Upper lobe of left lung (tissue), 4 donors: ENCODE results near the gene ETFA.
A peak's percentile ranks its signal among the peaks of the same experiment; 100 is the strongest.

Source experiments
- POLR2AphosphoS5 ChIP-seq, 2 donors: sonication (generic); formaldehyde crosslinking; IDR thresholded peaks; one replicate each; pipeline ENCODE4 v1.5.1; 2017; ENCODE audit warnings: antibody characterized with exemption in 2 of 2
- TF ChIP-seq, protein P1 (sequence below), 6 experiments: fragments of 450-650 bp in 4 of 6; fragments of 200-600 bp in 2 of 6; sonication (generic) in 2 of 6; IDR thresholded peaks; one replicate each; pipeline ENCODE4 v1.5.1; 2016 to 2019; ENCODE audit warnings: antibody characterized with exemption in 6 of 6

DNA sequence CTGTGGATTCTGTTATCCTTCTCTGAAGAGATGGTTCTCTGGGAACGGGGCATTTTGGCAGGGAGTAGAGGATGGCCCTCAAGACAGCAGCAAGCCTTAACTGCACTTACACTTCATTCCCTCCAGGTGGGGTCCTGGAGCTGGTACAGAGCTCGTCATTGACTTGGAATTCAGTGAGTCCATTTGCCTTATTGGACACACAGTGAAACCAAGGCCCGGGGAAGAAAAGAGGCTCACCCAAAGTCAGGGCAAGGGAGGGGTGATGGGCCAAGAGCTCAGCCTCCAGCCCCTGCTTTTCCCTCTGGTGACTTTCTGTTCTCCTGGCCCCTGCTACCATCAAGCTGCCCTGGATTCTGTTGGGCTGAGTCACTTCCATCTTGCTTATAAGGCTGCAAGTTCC lies 125.6 kb downstream of the ETFA start:
- no peak for TF ChIP-seq POLR2AphosphoS5 (IDR thresholded peaks at IDR 0.05)
- TF ChIP-seq, protein P1, sequence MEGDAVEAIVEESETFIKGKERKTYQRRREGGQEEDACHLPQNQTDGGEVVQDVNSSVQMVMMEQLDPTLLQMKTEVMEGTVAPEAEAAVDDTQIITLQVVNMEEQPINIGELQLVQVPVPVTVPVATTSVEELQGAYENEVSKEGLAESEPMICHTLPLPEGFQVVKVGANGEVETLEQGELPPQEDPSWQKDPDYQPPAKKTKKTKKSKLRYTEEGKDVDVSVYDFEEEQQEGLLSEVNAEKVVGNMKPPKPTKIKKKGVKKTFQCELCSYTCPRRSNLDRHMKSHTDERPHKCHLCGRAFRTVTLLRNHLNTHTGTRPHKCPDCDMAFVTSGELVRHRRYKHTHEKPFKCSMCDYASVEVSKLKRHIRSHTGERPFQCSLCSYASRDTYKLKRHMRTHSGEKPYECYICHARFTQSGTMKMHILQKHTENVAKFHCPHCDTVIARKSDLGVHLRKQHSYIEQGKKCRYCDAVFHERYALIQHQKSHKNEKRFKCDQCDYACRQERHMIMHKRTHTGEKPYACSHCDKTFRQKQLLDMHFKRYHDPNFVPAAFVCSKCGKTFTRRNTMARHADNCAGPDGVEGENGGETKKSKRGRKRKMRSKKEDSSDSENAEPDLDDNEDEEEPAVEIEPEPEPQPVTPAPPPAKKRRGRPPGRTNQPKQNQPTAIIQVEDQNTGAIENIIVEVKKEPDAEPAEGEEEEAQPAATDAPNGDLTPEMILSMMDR (IDR thresholded peaks at IDR 0.05): peak in 5 of 6 experiments; percentile 24 to 51 (median 38)
